HCT116 (cell line): Measurements from ENCODE around the gene BBS10. TPM values are rescaled to one million over a fixed set of nuclear protein-coding genes. Genes with fewer than 3 reads are reported as not detected.

ENCODE experiments used
- ATAC-seq: fragments of 200-7000 bp; cut with Tn5 transposase; 2 replicates; pipeline ENCODE4 v1.9.1; 2020; ENCODE audit warnings: mild to moderate bottlenecking, moderate library complexity
- BruUV-seq: library from RNA; stranded (reverse); fragments of 400-500 nt; replicated peaks from 2 replicates; lab custom pipeline; 2021; lab: Mats Ljungman, UMichigan
- CTCF ChIA-PET: fragments of 300-600 bp; sonication (Branson Sonifier 250); formaldehyde crosslinking; loops from one replicate; lab custom pipeline; 2021; ENCODE audit warnings: antibody characterized with exemption; lab: Charles Lee
- POLR2A ChIA-PET: fragments of 300-600, 350-600 bp; sonication (Branson Sonifier 250); formaldehyde crosslinking; loops from one replicate; lab custom pipeline; 2021; ENCODE audit warnings: antibody characterized with exemption; lab: Charles Lee
- RAD21 ChIA-PET, 2 experiments: fragments of 300-600 bp; sonication (Branson Sonifier 250); formaldehyde crosslinking; loops; one replicate each; lab custom pipeline; 2023; ENCODE audit warnings: low total read pairs in 2 of 2; ENCODE audit not compliant: uncharacterized antibody in 2 of 2, unreplicated experiment in 2 of 2, low non-redundant PET in 1 of 2; lab: Charles Lee
- DNase-seq: peaks from one replicate; pipeline ENCODE4 v3.0.0-alpha.2; 2010; ENCODE audit warnings: low read depth, low spot score
- H2AFZ ChIP-seq: fragments of 200-600 bp; shearing (Covaris generic), sonication (generic); 2 replicates; pipeline ENCODE4 v1.6.1; 2017; ENCODE audit warnings: low read depth, mixed run types, mixed read lengths, antibody characterized with exemption, low read length; ENCODE audit not compliant: poor library complexity, severe bottlenecking
- H3K27ac ChIP-seq: 2 replicates; pipeline ENCODE4 v1.5.1; 2012; ENCODE audit warnings: low read depth, low read length
- H3K27me3 ChIP-seq: fragments of 200-600 bp; sonication (generic); 2 replicates; pipeline ENCODE4 v1.6.1; 2016; ENCODE audit warnings: mixed run types, low read length, mixed read lengths; ENCODE audit not compliant: insufficient read depth
- H3K36me3 ChIP-seq, 2 experiments: fragments of 200-500 bp in 1 of 2; fragments of 200-600 bp in 1 of 2; sonication (Bioruptor generic) in 1 of 2; sonication (generic) in 1 of 2; 2 replicates each; pipeline versions ENCODE4 v1.5.1 to v1.6.1; 2014 to 2016; ENCODE audit warnings: low read length in 2 of 2, inconsistent platforms in 1 of 2, mixed read lengths in 1 of 2, mixed run types in 1 of 2; ENCODE audit not compliant: insufficient read depth in 2 of 2, control insufficient read depth in 1 of 2
- H3K4me1 ChIP-seq, 2 experiments: fragments of 200-600 bp in 1 of 2; sonication (generic) in 1 of 2; 2 replicates each; pipeline versions ENCODE4 v1.5.1 to v1.6.1; 2012 to 2017; ENCODE audit warnings: low read length in 2 of 2, inconsistent platforms in 1 of 2, mild to moderate bottlenecking in 1 of 2, mixed read lengths in 1 of 2, mixed run types in 1 of 2, moderate library complexity in 1 of 2; ENCODE audit not compliant: insufficient read depth in 2 of 2, control insufficient read depth in 1 of 2
- H3K4me2 ChIP-seq: fragments of 200-600 bp; sonication (generic); 2 replicates; pipeline ENCODE4 v1.6.1; 2017; ENCODE audit warnings: mixed run types, low read length, mixed read lengths
- H3K4me3 ChIP-seq, 2 experiments: fragments of 200-600 bp in 1 of 2; sonication (generic) in 1 of 2; replicated peaks in 1 of 2; 2 replicates each; pipeline ENCODE4 v1.5.1; 2011 to 2016; ENCODE audit warnings: low read length in 2 of 2, control low read depth in 1 of 2, low read depth in 1 of 2, mild to moderate bottlenecking in 1 of 2, mixed read lengths in 1 of 2, mixed run types in 1 of 2
- H3K79me2 ChIP-seq: fragments of 200-600 bp; sonication (generic); 2 replicates; pipeline ENCODE4 v1.6.1; 2017; ENCODE audit warnings: mild to moderate bottlenecking, mixed run types, low read length, moderate library complexity, mixed read lengths; ENCODE audit not compliant: insufficient read depth
- H3K9ac ChIP-seq: fragments of 200-600 bp; sonication (generic); 2 replicates; pipeline ENCODE4 v1.6.1; 2016; ENCODE audit warnings: low read length, mixed read lengths
- H3K9me2 ChIP-seq: fragments of 200-600 bp; sonication (generic), shearing (Covaris generic); 2 replicates; pipeline ENCODE4 v1.6.1; 2017; ENCODE audit warnings: mixed run types, mild to moderate bottlenecking, moderate library complexity; ENCODE audit not compliant: insufficient read depth
- H3K9me3 ChIP-seq, 2 experiments: fragments of 200-500 bp in 1 of 2; fragments of 200-600 bp in 1 of 2; sonication (Bioruptor generic) in 1 of 2; sonication (generic) in 1 of 2; 2 replicates each; pipeline ENCODE4 v1.6.1; 2014 to 2017; ENCODE audit warnings: low read length in 2 of 2, mixed read lengths in 2 of 2, inconsistent platforms in 1 of 2, low read depth in 1 of 2, mild to moderate bottlenecking in 1 of 2, mixed run types in 1 of 2, moderate library complexity in 1 of 2; ENCODE audit not compliant: control insufficient read depth in 1 of 2, insufficient read depth in 1 of 2
- H4K20me1 ChIP-seq: fragments of 200-600 bp; sonication (generic), shearing (Covaris generic); 2 replicates; pipeline ENCODE4 v1.6.1; 2017; ENCODE audit warnings: mixed run types, mild to moderate bottlenecking, moderate library complexity; ENCODE audit not compliant: insufficient read depth
- EZH2 ChIP-seq: fragments of 200-600 bp; sonication (generic); IDR thresholded peaks from 2 replicates; pipeline ENCODE4 v1.6.1; 2017; ENCODE audit warnings: antibody characterized with exemption, mixed run types
- EZH2phosphoT487 ChIP-seq: fragments of 200-600 bp; IDR thresholded peaks from 2 replicates; pipeline ENCODE4 v1.6.1; 2018; ENCODE audit warnings: antibody characterized with exemption, borderline replicate concordance
- FOSL1 ChIP-seq: IDR thresholded peaks from 2 replicates; pipeline ENCODE4 v1.6.1; 2012; ENCODE audit warnings: low read depth
- RAD21 ChIP-seq: IDR thresholded peaks from 2 replicates; pipeline ENCODE4 v1.6.1; 2012; ENCODE audit warnings: low read depth, mild to moderate bottlenecking
- SP1 ChIP-seq: IDR thresholded peaks from 2 replicates; pipeline ENCODE4 v1.6.1; 2012; ENCODE audit warnings: low read depth
- SRF ChIP-seq: IDR thresholded peaks from 2 replicates; pipeline ENCODE4 v1.6.1; 2012; ENCODE audit warnings: low read depth
- intact Hi-C: fragments of 100-400 bp; cut with micrococcal nuclease; formaldehyde crosslinking; loops from 2 replicates; pipeline ENCODE4 v1.10.0; 2022
- total RNA-seq: library from RNA; stranded (reverse); gene quantifications from one replicate; pipeline ENCODE4 v1.2.1, GENCODE V29; 2021; ENCODE audit not compliant: unreplicated experiment
- TF ChIP-seq, protein P1 (sequence below): IDR thresholded peaks from 2 replicates; pipeline ENCODE4 v1.6.1; 2011; ENCODE audit warnings: mild to moderate bottlenecking, low read length, moderate library complexity; ENCODE audit not compliant: insufficient replicate concordance; ENCODE audit errors: extremely low read depth

BBS10 gene
- total RNA-seq, 1 experiment from 2014 or later = 27.1 TPM

DNA sequence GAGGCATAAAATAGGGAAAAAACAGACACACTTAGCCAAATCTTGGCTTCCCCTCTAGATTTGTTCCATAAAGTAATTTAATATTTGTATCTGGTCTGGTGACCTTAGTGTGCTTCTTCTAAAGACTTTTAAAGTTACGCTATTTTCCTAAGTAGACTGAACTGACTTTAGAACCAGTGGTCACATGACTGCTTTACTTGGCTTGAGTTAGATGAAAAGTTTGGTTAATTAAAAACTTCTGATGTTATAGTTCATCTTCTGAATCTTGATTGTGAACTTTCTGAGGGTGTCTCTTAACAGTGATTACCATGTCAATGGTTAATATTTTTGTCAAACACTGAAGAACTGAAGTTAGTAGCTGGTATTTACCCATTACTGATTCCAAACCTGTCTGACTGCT, 2.6 kb downstream of the BBS10 start:
- intact Hi-C loops = loop anchor here (5.0 to 10.0 kb wide), 9 partner anchors 291 to 1013 kb away; partner anchors contain the start of genes CAPS2, GLIPR1L1, GLIPR1L2 and KRR1
- H3K36me3 ChIP-seq = no peaks in the 10 kb centered on the region
- H3K79me2 ChIP-seq = peaks cover 48% of the 10 kb centered on the region
- CTCF ChIA-PET = interaction anchor here (1.1 kb wide), 1 partner anchor 820 kb away, joined by 3 read pairs; no protein-coding TSS in a partner anchor
- H3K27me3 ChIP-seq = no peaks in the 10 kb centered on the region
- 0 out of 2 replicates have a peak overlapping the region, but pooled peaks have one; percentile 2 for H3K9ac ChIP-seq
- peak overlapping the region; percentile 82; the same call in 1 of the 2 replicates for H3K4me2 ChIP-seq
- BruUV-seq = no TSS peak
- no peaks in the 10 kb centered on the region for H3K9me2 ChIP-seq
- H3K27ac ChIP-seq = peak overlapping the region; percentile 86; the same call in 1 of the 2 replicates
- H3K4me3 ChIP-seq = no peak overlapping the region
- TF ChIP-seq, protein P1, sequence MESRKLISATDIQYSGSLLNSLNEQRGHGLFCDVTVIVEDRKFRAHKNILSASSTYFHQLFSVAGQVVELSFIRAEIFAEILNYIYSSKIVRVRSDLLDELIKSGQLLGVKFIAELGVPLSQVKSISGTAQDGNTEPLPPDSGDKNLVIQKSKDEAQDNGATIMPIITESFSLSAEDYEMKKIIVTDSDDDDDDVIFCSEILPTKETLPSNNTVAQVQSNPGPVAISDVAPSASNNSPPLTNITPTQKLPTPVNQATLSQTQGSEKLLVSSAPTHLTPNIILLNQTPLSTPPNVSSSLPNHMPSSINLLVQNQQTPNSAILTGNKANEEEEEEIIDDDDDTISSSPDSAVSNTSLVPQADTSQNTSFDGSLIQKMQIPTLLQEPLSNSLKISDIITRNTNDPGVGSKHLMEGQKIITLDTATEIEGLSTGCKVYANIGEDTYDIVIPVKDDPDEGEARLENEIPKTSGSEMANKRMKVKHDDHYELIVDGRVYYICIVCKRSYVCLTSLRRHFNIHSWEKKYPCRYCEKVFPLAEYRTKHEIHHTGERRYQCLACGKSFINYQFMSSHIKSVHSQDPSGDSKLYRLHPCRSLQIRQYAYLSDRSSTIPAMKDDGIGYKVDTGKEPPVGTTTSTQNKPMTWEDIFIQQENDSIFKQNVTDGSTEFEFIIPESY = no peak
- no peak; the same call in 1 of the 2 replicates for TF ChIP-seq SP1
- TF ChIP-seq RAD21 = no peak
- 0 out of 2 replicates have a peak, but pooled peaks have one; percentile 29 for TF ChIP-seq SRF
- no peak for TF ChIP-seq EZH2
- TF ChIP-seq FOSL1 = no peak
- TF ChIP-seq EZH2phosphoT487 = no peak
- peaks cover 35 to 68% of the 10 kb centered on the region in 2 experiments; a peak in 3 of 4 replicates for H3K4me1 ChIP-seq
- RAD21 ChIA-PET = no interaction called here
- H3K9me3 ChIP-seq = no peaks in the 10 kb centered on the region
- POLR2A ChIA-PET = interaction anchor here (0.7 to 1.2 kb wide), 5 partner anchors 110 to 717 kb away, joined by 3 to 4 read pairs (median 3); no protein-coding TSS in a partner anchor
- no peak for ATAC-seq
- DNase-seq = no peak
- no peaks in the 10 kb centered on the region for H4K20me1 ChIP-seq
- no peak overlapping the region for H2AFZ ChIP-seq
